GM18505 (cell line): ENCODE measurements around the gene PCDHGB2.
"Not testable (repeated sequence)": the region's sequence is repeated elsewhere in the genome, so short reads cannot be mapped to it uniquely, and the experiment has no call there.

Experiments used
- ATAC-seq: cut with Tn5 transposase; IDR thresholded peaks from one replicate; pipeline ENCODE4 v1.9.1; 2021; ENCODE audit not compliant: unreplicated experiment
- POLR2A ChIP-seq: IDR thresholded peaks from 4 replicates; pipeline ENCODE4 v1.6.1; 2011; ENCODE audit warnings: borderline replicate concordance; ENCODE audit not compliant: insufficient read depth, insufficient read length; ENCODE audit errors: extremely low read depth

The PCDHGB2 gene

GRCh38 chr5:141403387-141403786 is 43.6 kb downstream of the PCDHGB2 start:
- no peak for ATAC-seq
- TF ChIP-seq POLR2A: no peak

GRCh38 chr5:141407790-141408505 is 48.2 kb downstream of the PCDHGB2 start, which contains the start of gene PCDHGB6:
Gene PCDHGB6, plus strand, starts transcription at chr5:141408021. Its CDS starts 182 bp downstream, at chr5:141408203.
- not testable (repeated sequence) for ATAC-seq

GRCh38 chr5:141409598-141410306 is 50.0 kb downstream of the PCDHGB2 start:
- TF ChIP-seq POLR2A: no peak
- ATAC-seq: no peak

- no peak for ATAC-seq
- no peak for TF ChIP-seq POLR2A
These were observed 51.8 kb downstream of the PCDHGB2 start for GRCh38 chr5:141411575-141411974.
